ENCODE results near the gene SPAG9.
A peak's percentile ranks its signal among the peaks of the same experiment; 100 is the strongest.

Gene SPAG9

GRCh38 chr17:50988427-50988826, 132.2 kb downstream of the SPAG9 start:
- no peak for DNase-seq (ENCODE audit: low spot score)

- DNase-seq (ENCODE audit: low spot score), result no peak
Observed at GRCh38 chr17:50986989-50987660, 133.5 kb downstream of the SPAG9 start.

GRCh38 chr17:50981279-50981678, 139.4 kb downstream of the SPAG9 start:
- no peak for DNase-seq (ENCODE audit: low spot score)

GRCh38 chr17:50979524-50979927, 141.1 kb downstream of the SPAG9 start:
- DNase-seq (ENCODE audit: low spot score), result no peak

GRCh38 chr17:50977487-50978159, 143.0 kb downstream of the SPAG9 start:
- DNase-seq (ENCODE audit: low spot score), result no peak

- DNase-seq (ENCODE audit: low spot score), result no peak
Observed at GRCh38 chr17:50976951-50977472, 143.7 kb downstream of the SPAG9 start.

- no peak for DNase-seq (ENCODE audit: low spot score)
Observed at GRCh38 chr17:50973557-50974494, 146.8 kb downstream of the SPAG9 start.

GRCh38 chr17:50972577-50972976, 148.1 kb downstream of the SPAG9 start:
- DNase-seq (ENCODE audit: low spot score), result no peak

GRCh38 chr17:50967795-50968194, 152.9 kb downstream of the SPAG9 start:
- DNase-seq (ENCODE audit: low spot score), result no peak

- no peak for DNase-seq (ENCODE audit: low spot score)
Observed at GRCh38 chr17:50966163-50966666, 154.5 kb downstream of the SPAG9 start.

GRCh38 chr17:50963139-50963538, 157.5 kb downstream of the SPAG9 start:
- no peak for DNase-seq (ENCODE audit: low spot score)

GRCh38 chr17:50961282-50962220, 159.1 kb downstream of the SPAG9 start:
- DNase-seq (ENCODE audit: low spot score), result no peak

- DNase-seq (ENCODE audit: low spot score), result no peak
Observed at GRCh38 chr17:50959341-50959740, 161.3 kb downstream of the SPAG9 start.

- no peak for DNase-seq (ENCODE audit: low spot score)
Observed at GRCh38 chr17:50957600-50958575, 162.8 kb downstream of the SPAG9 start.

GRCh38 chr17:50956750-50957523, 163.7 kb downstream of the SPAG9 start:
- peak; percentile 72 for DNase-seq (ENCODE audit: low spot score)

- no peak for DNase-seq (ENCODE audit: low spot score)
Observed at GRCh38 chr17:50956409-50956749, 164.3 kb downstream of the SPAG9 start.

GRCh38 chr17:50955667-50956120, 165.0 kb downstream of the SPAG9 start:
- DNase-seq (ENCODE audit: low spot score), result no peak

GRCh38 chr17:50955160-50955559, 165.5 kb downstream of the SPAG9 start:
- DNase-seq (ENCODE audit: low spot score), result no peak

- DNase-seq (ENCODE audit: low spot score), result no peak
Observed at GRCh38 chr17:50954641-50955121, 166.0 kb downstream of the SPAG9 start.

Measured in germinal center (tissue), 1 donor.